BLaER1 treated with 17β-estradiol and CSF1 and Interleukin-3, amounts not matched to agents 10 nM and 100 nM (cell line): ENCODE results near the gene TTN.

Experiments used
- H3K27ac ChIP-seq, 11 experiments: shearing (Covaris generic); formaldehyde crosslinking; 2 replicates each; pipeline ENCODE4 v1.8.1; 2022
- H3K27me3 ChIP-seq, 11 experiments: shearing (Covaris generic); formaldehyde crosslinking; 2 replicates each; pipeline ENCODE4 v1.8.1; 2022
- H3K36me3 ChIP-seq, 11 experiments: shearing (Covaris generic); formaldehyde crosslinking; 2 replicates each; pipeline ENCODE4 v1.8.1; 2022
- H3K4me1 ChIP-seq, 10 experiments: shearing (Covaris generic); formaldehyde crosslinking; 2 replicates each; pipeline ENCODE4 v1.8.1; 2022
- H3K4me2 ChIP-seq, 11 experiments: shearing (Covaris generic); formaldehyde crosslinking; 2 replicates each; pipeline ENCODE4 v1.8.1; 2022
- H3K4me3 ChIP-seq, 10 experiments: shearing (Covaris generic); formaldehyde crosslinking; 2 replicates each; pipeline ENCODE4 v1.8.1; 2022
- H3K9ac ChIP-seq, 11 experiments: shearing (Covaris generic); formaldehyde crosslinking; 2 replicates each; pipeline ENCODE4 v1.8.1; 2022
- H3K9me3 ChIP-seq, 11 experiments: shearing (Covaris generic); formaldehyde crosslinking; replicated peaks in 1 of 11; 2 replicates each; pipeline ENCODE4 v1.8.1; 2022
- H4K20me1 ChIP-seq, 11 experiments: shearing (Covaris generic); formaldehyde crosslinking; 2 replicates each; pipeline ENCODE4 v1.8.1; 2022
- Cebpa-rat ChIP-seq, 11 experiments: shearing (Covaris generic); IDR thresholded peaks; 2 replicates each; pipeline ENCODE4 v1.8.1; 2022

The TTN gene

GRCh38 chr2:178796079-178796677, 11.0 kb downstream of the TTN start:
- Histone ChIP-seq H3K9me3 (no peaks in the 10 kb centered on the region; a peak in 1 of 22 replicates), H3K4me3 (no peak overlapping the region), H3K27ac (no peak overlapping the region), H3K27me3 (no peaks in the 10 kb centered on the region), H3K36me3 (no peaks in the 10 kb centered on the region), H3K4me1 (no peaks in the 10 kb centered on the region), H4K20me1 (no peaks in the 10 kb centered on the region), H3K9ac (no peak overlapping the region), H3K4me2 (no peak overlapping the region)
- TF ChIP-seq Cebpa-rat (IDR thresholded peaks at IDR 0.05), result no peak

GRCh38 chr2:178787934-178788333, 19.3 kb downstream of the TTN start:
- Histone ChIP-seq H3K4me1 (no peaks in the 10 kb centered on the region), H3K27ac (no peak overlapping the region), H3K4me2 (no peak overlapping the region), H3K27me3 (no peaks in the 10 kb centered on the region), H4K20me1 (no peaks in the 10 kb centered on the region), H3K9ac (no peak overlapping the region), H3K36me3 (no peaks in the 10 kb centered on the region), H3K9me3 (no peaks in the 10 kb centered on the region), H3K4me3 (no peak overlapping the region)
- TF ChIP-seq Cebpa-rat (IDR thresholded peaks at IDR 0.05), result no peak

DNA sequence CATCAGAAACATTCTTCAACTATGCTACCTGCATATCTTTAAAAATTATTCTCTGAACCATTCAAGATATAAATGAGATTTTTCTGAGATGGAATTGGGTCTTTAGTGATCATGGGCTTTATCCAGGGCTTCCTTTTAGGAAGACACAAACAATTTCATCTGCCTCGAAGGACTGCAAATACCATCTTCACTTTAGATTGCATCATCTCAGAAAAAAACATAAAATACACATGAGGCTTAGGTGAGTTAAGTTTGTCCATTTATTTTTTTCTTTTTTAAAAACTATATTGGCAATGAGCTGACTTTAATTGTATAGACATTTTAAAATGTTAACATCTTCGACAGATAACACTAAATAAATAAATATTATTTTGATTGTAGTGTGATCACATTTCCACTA, 20.1 kb downstream of the TTN start:
- H3K36me3 ChIP-seq, result no peaks in the 10 kb centered on the region
- no peaks in the 10 kb centered on the region for H4K20me1 ChIP-seq
- H3K4me2 ChIP-seq, result no peak overlapping the region
- no peaks in the 10 kb centered on the region for H3K4me1 ChIP-seq
- no peaks in the 10 kb centered on the region for H3K9me3 ChIP-seq
- no peak for TF ChIP-seq Cebpa-rat (IDR thresholded peaks at IDR 0.05)
- no peak overlapping the region for H3K27ac ChIP-seq
- no peak overlapping the region for H3K4me3 ChIP-seq
- no peaks in the 10 kb centered on the region for H3K27me3 ChIP-seq
- no peak overlapping the region for H3K9ac ChIP-seq

DNA sequence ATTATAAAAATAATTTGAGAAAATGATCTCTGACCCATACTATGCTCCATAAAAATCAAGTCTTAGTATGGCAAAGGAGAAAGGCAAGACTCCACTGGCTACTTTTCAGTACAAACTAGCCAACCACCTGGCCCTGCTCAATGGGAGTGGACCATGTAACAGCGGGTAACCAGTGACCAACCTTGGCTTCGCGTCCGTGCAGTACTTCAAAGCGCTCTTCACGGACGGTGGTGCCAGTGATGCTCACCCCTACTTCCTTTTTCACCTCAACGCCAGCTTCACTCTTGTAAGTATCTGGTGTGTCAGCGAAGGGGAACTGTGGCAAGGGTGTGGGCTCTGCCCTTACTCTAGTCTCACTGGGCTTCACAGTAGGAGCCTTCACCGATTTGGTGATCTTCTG, 23.3 kb downstream of the TTN start:
- Histone ChIP-seq H3K4me2 (no peak overlapping the region), H3K27ac (no peak overlapping the region), H3K36me3 (no peaks in the 10 kb centered on the region), H3K9me3 (no peaks in the 10 kb centered on the region), H3K4me3 (no peak overlapping the region), H3K9ac (no peak overlapping the region), H3K4me1 (no peaks in the 10 kb centered on the region), H3K27me3 (no peaks in the 10 kb centered on the region), H4K20me1 (no peaks in the 10 kb centered on the region)
- TF ChIP-seq Cebpa-rat (IDR thresholded peaks at IDR 0.05), result no peak

DNA sequence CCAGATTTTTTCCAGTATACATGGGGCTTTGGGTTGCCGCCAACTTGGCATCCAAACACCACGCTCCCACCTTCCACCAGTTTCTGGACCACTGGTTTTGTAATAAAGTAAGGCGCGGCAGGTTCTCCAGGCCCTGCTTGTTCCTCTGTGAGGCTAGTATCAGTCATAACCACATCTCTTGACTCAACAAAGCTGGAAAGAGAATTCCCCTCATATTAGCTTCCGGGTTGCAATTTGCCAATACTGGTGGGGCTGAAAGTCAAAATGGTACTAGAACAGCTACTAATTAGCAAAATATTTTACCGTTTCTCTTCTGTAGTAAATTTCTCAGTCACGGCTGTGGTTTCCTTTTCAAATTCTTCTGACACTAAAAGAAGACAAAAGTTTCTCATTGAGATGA, 25.0 kb downstream of the TTN start:
- Histone ChIP-seq H3K36me3 (no peaks in the 10 kb centered on the region), H3K9ac (no peak overlapping the region), H3K9me3 (no peaks in the 10 kb centered on the region), H4K20me1 (no peaks in the 10 kb centered on the region), H3K27me3 (no peaks in the 10 kb centered on the region), H3K4me2 (no peak overlapping the region), H3K4me3 (no peak overlapping the region), H3K4me1 (no peaks in the 10 kb centered on the region), H3K27ac (no peak overlapping the region)
- no peak for TF ChIP-seq Cebpa-rat (IDR thresholded peaks at IDR 0.05)

GRCh38 chr2:178777577-178777976, 29.6 kb downstream of the TTN start:
- Histone ChIP-seq H3K36me3 (no peaks in the 10 kb centered on the region), H4K20me1 (no peaks in the 10 kb centered on the region), H3K4me1 (no peaks in the 10 kb centered on the region), H3K4me2 (no peak overlapping the region), H3K27ac (no peak overlapping the region), H3K9me3 (peaks cover 0 to 12% (median 10%) of the 10 kb centered on the region in 11 experiments; a peak in 10 of 22 replicates), H3K27me3 (no peaks in the 10 kb centered on the region), H3K4me3 (no peak overlapping the region), H3K9ac (no peak overlapping the region)
- no peak for TF ChIP-seq Cebpa-rat (IDR thresholded peaks at IDR 0.05)

DNA sequence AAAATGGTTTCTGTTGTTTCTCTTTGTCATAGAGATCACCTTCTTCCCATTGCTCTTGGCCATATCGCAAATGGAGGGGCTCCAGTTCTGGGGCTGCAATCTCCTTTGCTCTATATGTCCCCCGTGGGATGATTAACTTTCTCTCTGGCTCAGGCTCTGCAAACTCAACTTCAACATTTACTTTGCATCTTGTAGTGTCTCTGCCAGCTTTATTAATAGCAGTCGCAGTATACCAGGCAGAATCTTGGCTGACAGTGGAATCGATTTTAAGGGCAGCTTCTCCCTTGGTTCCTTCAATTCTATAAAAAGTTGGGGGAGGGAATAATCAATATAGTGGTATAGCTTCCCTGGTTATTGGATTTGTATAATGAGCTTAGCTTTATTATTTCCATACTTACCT, 30.5 kb downstream of the TTN start:
- Histone ChIP-seq H3K27ac (no peak overlapping the region), H3K36me3 (no peaks in the 10 kb centered on the region), H3K27me3 (no peaks in the 10 kb centered on the region), H3K4me3 (no peak overlapping the region), H4K20me1 (no peaks in the 10 kb centered on the region), H3K4me2 (no peak overlapping the region), H3K9me3 (peaks cover 0 to 12% (median 10%) of the 10 kb centered on the region in 11 experiments; a peak in 10 of 22 replicates), H3K4me1 (no peaks in the 10 kb centered on the region), H3K9ac (no peak overlapping the region)
- no peak for TF ChIP-seq Cebpa-rat (IDR thresholded peaks at IDR 0.05)

- Histone ChIP-seq H3K4me2 (no peak overlapping the region), H3K4me3 (no peak overlapping the region), H3K4me1 (no peaks in the 10 kb centered on the region), H3K9ac (no peak overlapping the region), H3K9me3 (peaks cover 0 to 14% (median 10%) of the 10 kb centered on the region in 11 experiments; a peak in 10 of 22 replicates), H4K20me1 (no peaks in the 10 kb centered on the region), H3K27me3 (no peaks in the 10 kb centered on the region), H3K36me3 (no peaks in the 10 kb centered on the region), H3K27ac (no peak overlapping the region)
- no peak for TF ChIP-seq Cebpa-rat (IDR thresholded peaks at IDR 0.05)
These were observed 31.2 kb downstream of the TTN start for GRCh38 chr2:178775975-178776374.

DNA sequence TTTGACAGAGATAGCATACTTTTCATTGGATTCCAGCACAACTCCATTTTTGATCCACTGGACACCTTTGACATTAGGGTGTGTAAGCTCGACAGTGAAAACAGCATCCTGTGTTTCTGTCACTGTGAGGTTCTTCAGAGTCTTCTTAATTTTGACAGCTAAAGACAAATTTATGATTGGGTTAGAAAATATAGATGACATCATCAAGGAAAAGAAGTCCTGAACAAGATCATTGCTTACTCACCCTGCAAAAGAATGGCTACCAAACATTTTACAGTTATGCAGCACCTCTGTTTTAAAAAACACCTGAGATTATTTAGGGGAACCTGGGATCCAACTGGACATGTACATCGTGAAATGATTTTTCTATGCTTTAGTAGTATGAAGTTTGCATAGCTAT, 36.7 kb downstream of the TTN start:
- Histone ChIP-seq H3K27me3 (no peaks in the 10 kb centered on the region), H4K20me1 (no peaks in the 10 kb centered on the region), H3K4me1 (peaks cover 0 to 19% (median 10%) of the 10 kb centered on the region in 10 experiments; a peak in 10 of 20 replicates), H3K4me2 (no peak overlapping the region), H3K36me3 (no peaks in the 10 kb centered on the region), H3K4me3 (no peak overlapping the region), H3K9me3 (peaks cover 0 to 13% (median 4%) of the 10 kb centered on the region in 11 experiments; a peak in 9 of 22 replicates), H3K9ac (no peak overlapping the region), H3K27ac (no peak overlapping the region)
- TF ChIP-seq Cebpa-rat (IDR thresholded peaks at IDR 0.05), result no peak
